Fibroblast of skin of scalp (primary cell): ENCODE measurements around the gene TKT.

Experiments used
- DNase-seq: peaks from one replicate; pipeline ENCODE4 v3.0.0-alpha.2; 2013

TKT gene

DNA sequence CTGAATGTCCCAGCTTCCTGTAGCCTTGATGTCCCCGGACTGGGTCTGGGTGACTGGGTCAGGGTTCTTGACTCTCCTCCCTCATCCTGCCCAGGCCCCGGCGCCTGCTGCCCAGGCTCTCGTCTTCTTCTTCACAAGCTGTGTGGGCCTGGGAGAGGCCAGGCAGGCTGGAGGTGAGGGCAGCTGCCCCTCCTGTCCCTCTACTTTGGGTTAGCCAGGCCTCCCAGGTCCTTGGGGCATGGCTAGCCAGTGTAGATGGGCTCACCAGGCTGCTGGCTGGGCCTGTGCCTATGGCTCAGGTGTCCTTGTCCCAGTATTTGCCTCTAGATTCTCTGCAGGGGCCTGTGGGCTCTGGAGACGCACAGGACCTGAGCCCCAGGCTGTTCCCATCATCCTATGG, 31.8 kb downstream of the TKT start:
- no peak for DNase-seq

- no peak for DNase-seq
These were observed 32.3 kb downstream of the TKT start for GRCh38 chr3:53223541-53223966.

- no peak for DNase-seq
These were observed 32.8 kb downstream of the TKT start for GRCh38 chr3:53223025-53223424.

GRCh38 chr3:53222183-53222901, 33.5 kb downstream of the TKT start:
- DNase-seq: no peak

DNA sequence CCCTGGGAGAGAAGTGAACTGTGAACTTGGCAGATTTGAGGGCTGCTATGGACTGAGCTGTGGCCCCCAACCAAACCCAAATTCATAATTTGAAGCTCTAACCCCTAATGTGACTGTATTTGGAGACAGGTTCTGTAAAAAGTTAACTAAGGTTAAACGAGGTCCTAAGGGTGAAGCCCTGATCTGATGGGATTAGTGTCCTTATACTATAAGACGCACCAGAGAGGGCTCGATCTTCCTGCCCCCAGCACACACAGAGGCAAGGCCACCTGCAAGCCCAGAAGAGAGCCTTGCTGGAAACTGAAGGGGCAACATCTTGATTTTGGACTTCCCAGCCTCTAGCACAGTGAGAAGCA, 34.0 kb downstream of the TKT start:
- DNase-seq: no peak

GRCh38 chr3:53221345-53221744, 34.5 kb downstream of the TKT start:
- DNase-seq: no peak

DNA sequence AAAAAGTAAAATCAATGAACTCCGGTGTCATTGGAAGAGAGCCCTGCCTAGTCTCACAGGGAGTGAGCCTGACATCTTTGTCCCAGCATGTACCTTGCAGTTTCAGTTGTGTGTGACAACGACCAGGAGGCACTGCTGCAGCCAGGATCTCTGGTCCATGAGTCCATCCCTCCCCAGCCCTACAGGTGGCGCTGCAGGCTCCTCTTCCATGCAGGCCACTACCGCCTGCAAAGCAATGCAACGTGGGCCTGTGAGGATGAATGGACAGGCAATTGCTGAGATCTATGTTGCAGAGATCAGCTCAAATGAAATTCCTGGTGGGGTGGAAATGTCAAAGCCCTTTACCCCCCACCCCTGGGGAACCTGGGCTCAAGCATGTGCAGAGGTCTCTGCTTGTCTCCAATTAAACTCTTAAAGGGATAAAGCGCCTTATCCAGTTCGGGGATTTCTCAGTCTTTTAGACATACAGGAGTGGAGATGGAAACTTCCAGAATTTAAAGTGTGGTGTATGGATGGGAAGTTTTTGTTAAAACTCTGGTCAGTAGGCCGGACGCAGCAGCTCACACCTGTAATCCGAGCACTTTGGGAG, 35.8 kb downstream of the TKT start:
- DNase-seq: peak; percentile 83

- DNase-seq: no peak
These were observed 37.7 kb downstream of the TKT start for GRCh38 chr3:53218131-53218530.

- DNase-seq: no peak
These were observed 38.6 kb downstream of the TKT start for GRCh38 chr3:53217175-53217574.

- no peak for DNase-seq
These were observed 39.1 kb downstream of the TKT start for GRCh38 chr3:53216723-53217122.

- DNase-seq: peak; percentile 36
These were observed 40.0 kb downstream of the TKT start for GRCh38 chr3:53215816-53216215.

DNA sequence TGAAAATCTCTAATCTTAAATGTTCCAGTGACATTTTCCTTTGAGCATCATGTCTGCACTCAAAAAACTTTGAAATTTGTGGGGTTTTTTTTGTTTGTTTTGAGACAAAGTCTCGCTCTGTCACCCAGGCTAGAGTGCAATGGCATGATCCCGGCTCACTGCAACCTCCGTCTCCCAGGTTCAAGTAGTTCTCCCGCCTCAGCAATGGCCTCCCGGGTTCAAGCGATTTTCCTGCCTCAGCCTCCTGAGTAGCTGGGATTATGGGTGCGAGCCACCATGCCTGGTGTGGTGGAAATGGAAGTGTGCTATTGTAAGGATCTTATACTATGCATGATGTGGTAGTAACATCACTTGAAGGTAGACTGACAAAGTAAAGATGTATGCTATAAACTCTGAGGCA, 42.5 kb downstream of the TKT start:
- no peak for DNase-seq

DNA sequence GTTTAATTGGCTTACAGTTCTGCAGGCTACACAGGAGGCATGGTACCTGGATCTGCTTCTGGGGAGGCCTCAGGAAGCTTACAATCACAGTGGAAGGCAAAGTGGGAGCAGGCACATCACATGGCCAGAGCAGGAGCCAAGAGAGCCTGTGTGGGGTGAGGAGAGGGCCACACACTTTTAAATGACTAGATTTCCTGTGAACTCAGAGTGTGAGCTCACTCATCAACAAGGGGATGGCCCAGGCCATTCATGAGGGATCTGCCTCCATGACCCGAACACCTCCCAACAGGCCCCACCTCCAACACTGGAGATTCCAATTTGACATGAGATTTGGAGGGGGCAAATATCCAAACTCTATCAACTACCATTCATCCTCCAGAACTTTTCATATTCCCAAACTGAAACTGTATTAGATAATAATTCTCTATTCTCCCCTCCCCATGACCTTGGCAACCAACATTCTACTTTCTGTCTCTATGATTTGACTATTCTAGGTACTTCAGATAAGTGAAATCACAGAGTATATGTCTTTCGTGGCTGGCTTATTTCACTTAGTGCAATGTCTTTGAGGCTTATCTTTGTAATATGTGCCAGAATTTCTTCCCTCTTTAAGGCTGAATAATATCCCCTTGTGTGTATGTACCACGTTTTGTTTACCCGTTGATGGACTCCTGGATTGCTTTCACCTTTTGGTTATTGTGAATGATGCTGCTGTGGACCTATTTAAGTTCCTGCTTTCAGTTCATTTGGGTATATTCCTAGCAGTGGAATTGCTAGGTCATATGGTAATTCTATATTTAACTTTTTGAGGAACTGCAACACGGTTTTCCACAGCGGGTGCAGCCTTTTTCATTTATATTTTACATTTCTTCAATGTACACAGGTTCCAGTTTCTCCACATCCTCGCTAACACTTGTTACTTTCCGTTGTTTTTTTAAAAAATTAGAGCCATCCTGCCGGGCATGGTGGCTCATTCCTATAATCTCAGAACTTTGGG, 43.8 kb downstream of the TKT start:
- DNase-seq: no peak

GRCh38 chr3:53202331-53203015, 53.3 kb downstream of the TKT start:
- no peak for DNase-seq

DNA sequence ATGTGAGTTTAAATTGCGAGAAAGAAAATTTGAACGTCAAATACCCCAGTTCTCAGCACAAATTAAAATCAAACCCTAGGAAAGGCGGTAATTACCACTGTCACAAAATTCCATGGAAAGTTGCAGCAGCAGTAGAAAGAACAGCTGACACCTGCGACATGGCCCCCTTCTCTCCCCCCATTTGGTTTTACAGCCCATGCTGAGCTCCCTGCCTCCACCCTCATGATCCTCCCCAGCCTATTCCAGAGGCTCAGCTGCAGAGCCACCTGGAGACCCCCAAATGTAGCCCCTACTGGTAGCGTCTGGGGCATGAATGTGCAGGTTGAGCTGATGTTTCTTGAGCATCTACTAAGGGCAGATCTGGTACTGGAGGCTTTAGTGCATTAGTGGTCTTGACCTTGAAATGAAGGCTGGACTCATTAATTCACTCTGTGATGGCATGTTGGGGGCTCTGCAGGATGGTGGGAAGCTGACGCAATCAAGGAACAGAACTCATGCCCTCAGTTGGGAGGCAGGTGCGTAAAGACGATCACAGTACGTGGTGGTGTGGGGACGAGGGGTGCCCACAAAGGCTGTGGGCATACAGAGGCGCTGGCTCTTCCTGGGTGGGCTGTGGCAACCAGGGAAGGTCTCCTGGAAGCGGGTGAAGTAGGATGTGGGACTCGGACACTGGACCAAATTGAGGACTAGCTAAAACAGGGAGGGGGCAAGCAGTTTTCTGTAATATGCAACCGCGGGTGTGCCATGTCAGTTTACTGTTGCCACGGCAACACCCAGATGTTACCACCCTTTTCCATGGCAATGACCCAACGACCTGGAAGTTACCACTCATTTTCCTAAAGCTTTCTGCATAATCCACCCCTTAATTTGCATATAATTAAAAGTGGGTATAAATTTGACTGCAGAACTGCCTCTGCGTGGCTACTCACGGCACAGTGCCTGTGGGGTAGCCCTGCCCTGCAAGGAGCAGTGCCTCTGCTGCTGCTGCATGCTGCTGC, 55.0 kb downstream of the TKT start:
- no peak for DNase-seq

DNA sequence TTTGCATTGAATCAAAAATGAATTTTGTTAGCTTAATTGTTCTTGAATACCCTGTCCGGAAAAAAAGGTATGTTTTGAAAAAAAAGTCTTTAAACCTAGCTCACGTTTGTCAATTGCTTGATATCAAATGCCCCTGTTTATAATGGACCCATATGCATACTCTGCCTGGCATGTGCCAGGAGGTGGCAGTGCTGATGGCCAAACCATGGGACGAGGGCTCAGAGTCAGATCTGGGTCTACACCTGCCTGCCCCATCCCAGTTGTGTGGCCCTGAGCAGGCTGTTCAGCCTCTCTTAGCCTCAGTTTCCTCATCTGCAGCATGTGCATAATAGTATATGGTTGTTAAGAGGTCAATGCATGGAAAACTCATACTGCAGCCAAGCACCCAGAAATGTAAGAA, 56.0 kb downstream of the TKT start:
- DNase-seq: no peak

- DNase-seq: no peak
These were observed 56.8 kb downstream of the TKT start for GRCh38 chr3:53198996-53199395.

DNA sequence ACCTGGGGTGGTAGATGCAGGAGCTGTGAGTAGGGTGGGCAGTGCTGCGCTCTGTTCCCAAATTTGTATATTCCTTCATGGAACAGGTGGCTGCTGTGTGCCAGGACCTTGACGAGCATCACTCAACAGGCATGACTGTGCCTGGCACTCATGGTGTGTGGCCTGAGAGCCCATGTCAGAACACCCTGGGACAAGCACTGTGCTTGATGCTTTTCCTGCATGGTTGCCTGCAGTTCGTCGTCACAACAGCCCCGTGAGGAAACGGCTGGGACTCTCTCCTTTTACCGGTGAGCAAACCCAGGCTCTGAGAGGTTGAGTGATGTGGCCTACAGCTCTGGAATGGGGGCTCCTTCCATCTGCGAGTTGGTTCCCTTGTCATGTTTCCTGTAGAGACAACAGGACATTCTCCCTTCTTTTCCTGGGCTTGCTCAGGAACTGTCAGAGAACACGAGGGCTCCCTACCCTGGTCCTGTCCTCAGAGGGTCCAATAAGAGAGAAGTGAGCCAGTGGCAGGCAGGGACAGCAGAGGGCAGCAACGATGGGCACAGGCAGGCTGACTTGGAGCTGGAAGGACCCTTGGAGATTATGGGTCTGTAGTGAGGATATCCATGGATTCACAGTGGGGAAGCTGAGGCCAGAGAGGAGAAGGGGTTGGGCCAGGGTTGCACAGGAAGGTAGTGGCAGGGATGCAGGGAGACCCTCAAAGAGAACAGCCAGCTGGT, 57.4 kb downstream of the TKT start:
- DNase-seq: no peak

- peak; percentile 84 for DNase-seq
These were observed 59.0 kb downstream of the TKT start for GRCh38 chr3:53196575-53197407.
